ENCODE measurements around the gene GBX1.

GRCh38 chr7:151135525-151135845 is 32.0 kb downstream of the GBX1 start:
- no peak for TF ChIP-seq CTCF (IDR thresholded peaks at IDR 0.05)
- TF ChIP-seq POLR2A (IDR thresholded peaks at IDR 0.05) = no peak

Measured in right lobe of liver (tissue), 4 donors.